ENCODE data around the gene ARHGAP33.

The ARHGAP33 gene

DNA sequence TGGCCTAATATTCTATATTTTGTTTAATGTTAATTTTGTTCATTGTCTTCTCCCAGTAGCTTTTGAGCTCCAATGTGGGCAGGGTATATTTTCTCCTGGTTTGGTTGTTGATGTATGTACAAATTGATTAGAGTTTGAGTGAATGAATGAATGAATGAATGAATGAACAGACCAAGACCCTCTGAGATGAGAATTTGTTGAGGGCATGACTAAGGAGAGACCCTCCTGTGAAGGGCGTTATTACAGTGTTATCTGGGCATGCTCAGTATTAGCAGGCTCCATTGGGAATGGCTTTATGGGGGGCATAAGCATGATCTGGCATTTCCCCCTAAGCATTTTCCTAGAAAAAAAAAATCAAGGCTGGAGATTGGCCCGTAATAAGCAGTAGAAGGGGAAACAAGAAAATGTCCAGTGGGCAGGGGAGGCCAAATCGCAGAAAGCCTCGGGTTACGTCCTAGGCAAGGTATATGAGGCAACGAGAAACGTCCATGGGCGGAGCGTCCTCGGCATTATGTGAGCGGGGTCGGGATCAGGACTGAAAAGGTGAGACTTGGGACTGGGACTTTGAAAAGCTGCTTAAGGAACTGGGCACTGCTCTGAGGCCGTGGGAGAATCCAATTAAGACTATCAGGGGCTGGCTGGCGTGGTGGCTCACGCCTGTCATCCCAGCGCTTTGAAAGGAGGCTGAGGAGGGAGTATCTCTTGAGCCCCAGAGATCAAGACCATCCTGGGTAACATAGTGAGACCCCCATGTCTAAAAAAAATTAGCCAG lies 904 bp upstream of the ARHGAP33 start:
- Mint-ChIP-seq H3K4me1 (peaks cover 31% of the 10 kb centered on the region), H3K4me3 (peak overlapping the region; percentile 81), H3K27me3 (no peaks in the 10 kb centered on the region), H3K27ac (no peak overlapping the region), H3K36me3 (peaks cover 22% of the 10 kb centered on the region), H3K9me3 (no peaks in the 10 kb centered on the region)
- DNase-seq = no peak
- CTCF ChIA-PET = no interaction called here

GRCh38 chr19:35775046-35775297 lies 392 bp upstream of the ARHGAP33 start:
- Mint-ChIP-seq H3K36me3 (peaks cover 26% of the 10 kb centered on the region), H3K4me3 (peak overlapping the region; percentile 81), H3K9me3 (no peaks in the 10 kb centered on the region), H3K4me1 (peaks cover 31% of the 10 kb centered on the region), H3K27ac (no peak overlapping the region), H3K27me3 (no peaks in the 10 kb centered on the region)
- CTCF ChIA-PET = no interaction called here
- DNase-seq = no peak

- CTCF ChIA-PET = interaction anchor here (0.6 to 1.4 kb wide), 4 partner anchors 11 to 245 kb away, joined by 3 to 5 read pairs (median 4); no protein-coding TSS in a partner anchor
- no peaks in the 10 kb centered on the region for H3K27me3 Mint-ChIP-seq
- peak overlapping the region; percentile 81 for H3K4me3 Mint-ChIP-seq
- H3K4me1 Mint-ChIP-seq = peaks cover 28% of the 10 kb centered on the region
- H3K36me3 Mint-ChIP-seq = peaks cover 28% of the 10 kb centered on the region
- H3K9me3 Mint-ChIP-seq = no peaks in the 10 kb centered on the region
- peak overlapping the region; percentile 64 for H3K27ac Mint-ChIP-seq
- no peak for DNase-seq
These were observed 881 bp downstream of the ARHGAP33 start for GRCh38 chr19:35776102-35776788.

DNA sequence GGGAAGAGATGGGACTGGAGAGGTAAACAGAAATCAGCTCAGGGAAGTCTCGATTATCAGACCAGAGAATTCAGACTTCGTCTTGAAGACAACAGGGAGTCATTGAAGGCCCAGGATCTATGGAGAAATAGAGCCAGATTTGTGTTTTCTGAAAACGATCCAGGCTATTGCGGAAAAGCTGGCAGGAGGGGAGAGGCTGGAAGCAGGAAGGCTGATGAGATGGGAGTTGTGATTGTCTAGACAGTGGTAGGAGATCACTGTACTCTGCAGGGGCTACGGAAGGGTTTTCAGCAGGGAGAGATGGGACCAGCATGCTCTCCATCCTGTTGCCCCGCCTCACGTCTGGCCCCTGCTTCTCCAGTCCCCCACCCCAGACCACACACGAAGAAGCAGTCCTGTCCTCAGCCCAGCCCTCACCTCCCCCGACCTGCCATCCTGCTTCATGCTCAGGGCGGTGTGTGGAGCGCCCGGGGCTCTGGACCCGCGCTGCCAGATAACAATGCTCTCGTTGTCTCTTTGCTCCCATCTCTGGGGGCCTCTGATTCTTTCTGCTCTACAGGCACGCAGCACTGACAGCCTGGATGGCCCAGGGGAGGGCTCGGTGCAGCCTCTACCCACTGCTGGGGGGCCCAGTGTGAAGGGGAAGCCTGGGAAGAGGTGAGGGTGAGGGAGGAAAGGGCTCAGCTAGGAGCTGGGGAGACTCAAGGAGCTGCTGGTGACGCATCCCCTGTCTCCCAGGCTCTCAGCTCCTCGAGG lies 1.9 kb downstream of the ARHGAP33 start:
- CTCF ChIA-PET = interaction anchor here (0.6 to 1.4 kb wide), 3 partner anchors 12 to 244 kb away, joined by 3 to 5 read pairs (median 4); no protein-coding TSS in a partner anchor
- DNase-seq = no peak
- H3K27ac Mint-ChIP-seq = peak overlapping the region; percentile 66

DNA sequence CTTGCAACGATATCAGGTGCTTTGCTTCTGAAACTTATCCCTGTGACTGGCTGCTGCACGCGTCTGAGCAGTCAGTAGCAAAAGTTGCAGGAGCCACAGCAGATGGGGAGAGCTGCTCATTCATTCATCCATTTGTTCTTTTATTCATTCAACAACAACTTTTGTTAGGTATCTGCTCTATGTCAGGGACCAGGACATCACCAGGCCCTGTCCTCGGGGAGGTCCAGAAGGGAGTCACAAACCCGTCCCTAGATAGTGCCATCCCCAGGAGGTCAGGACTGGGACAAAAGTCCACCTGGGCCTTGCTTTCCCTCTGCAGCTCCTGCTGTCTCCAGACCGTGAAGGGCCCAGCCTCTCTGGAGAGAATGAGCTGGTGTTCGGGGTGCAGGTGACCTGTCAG lies 2.6 kb downstream of the ARHGAP33 start:
- no peaks in the 10 kb centered on the region for H3K9me3 Mint-ChIP-seq
- peaks cover 28% of the 10 kb centered on the region for H3K4me1 Mint-ChIP-seq
- no peak for DNase-seq
- no peak overlapping the region for H3K27ac Mint-ChIP-seq
- CTCF ChIA-PET = no interaction called here
- peak overlapping the region; percentile 38 for H3K4me3 Mint-ChIP-seq
- H3K27me3 Mint-ChIP-seq = no peaks in the 10 kb centered on the region
- H3K36me3 Mint-ChIP-seq = peaks cover 38% of the 10 kb centered on the region

More for the DNA sequence above, 1.9 kb downstream of the ARHGAP33 start:
- peak overlapping the region; percentile 81 for H3K4me3 Mint-ChIP-seq
- no peaks in the 10 kb centered on the region for H3K9me3 Mint-ChIP-seq
- H3K4me1 Mint-ChIP-seq = peaks cover 28% of the 10 kb centered on the region
- no peaks in the 10 kb centered on the region for H3K27me3 Mint-ChIP-seq
- peaks cover 33% of the 10 kb centered on the region for H3K36me3 Mint-ChIP-seq

DNA sequence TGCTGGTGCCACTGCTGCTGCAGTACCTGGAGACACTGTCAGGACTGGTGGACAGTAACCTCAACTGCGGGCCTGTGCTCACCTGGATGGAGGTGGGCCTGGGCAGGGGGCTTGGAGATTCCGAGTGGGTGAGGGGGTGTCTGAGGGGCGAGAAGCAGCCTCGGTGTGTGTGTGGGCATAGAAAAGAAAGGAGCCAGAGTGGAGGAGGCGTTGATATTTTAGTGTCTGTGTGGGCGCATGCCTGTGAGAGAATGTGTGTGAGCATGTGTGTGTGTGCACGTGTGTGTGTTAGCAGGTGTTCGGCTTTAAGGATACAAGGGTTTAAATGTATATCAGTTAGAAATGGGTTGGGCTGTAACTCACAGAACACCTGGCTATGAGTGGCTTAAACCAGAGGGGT lies 3.7 kb downstream of the ARHGAP33 start:
- Mint-ChIP-seq H3K27me3 (no peaks in the 10 kb centered on the region), H3K27ac (no peak overlapping the region), H3K9me3 (no peaks in the 10 kb centered on the region), H3K4me3 (no peak overlapping the region), H3K4me1 (peaks cover 28% of the 10 kb centered on the region), H3K36me3 (peaks cover 44% of the 10 kb centered on the region)
- DNase-seq = no peak
- CTCF ChIA-PET = no interaction called here

DNA sequence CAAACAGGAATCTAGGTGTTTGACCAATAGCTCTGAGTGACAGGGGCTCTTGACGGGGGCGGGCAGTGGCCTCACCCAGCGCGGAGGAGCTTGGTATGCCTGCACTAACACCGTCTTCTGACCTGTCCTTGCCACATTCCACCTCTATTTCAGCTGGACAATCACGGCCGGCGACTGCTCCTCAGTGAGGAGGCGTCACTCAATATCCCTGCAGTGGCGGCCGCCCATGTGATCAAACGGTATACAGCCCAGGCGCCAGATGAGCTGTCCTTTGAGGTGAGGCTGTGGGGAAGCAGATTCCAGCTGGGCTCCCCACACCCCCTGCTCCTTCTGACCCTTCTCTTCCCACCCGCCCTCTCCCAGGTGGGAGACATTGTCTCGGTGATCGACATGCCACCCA lies 4.7 kb downstream of the ARHGAP33 start:
- peaks cover 20% of the 10 kb centered on the region for H3K4me1 Mint-ChIP-seq
- H3K9me3 Mint-ChIP-seq = no peaks in the 10 kb centered on the region
- CTCF ChIA-PET = no interaction called here
- DNase-seq = no peak
- H3K27me3 Mint-ChIP-seq = no peaks in the 10 kb centered on the region
- peaks cover 44% of the 10 kb centered on the region for H3K36me3 Mint-ChIP-seq
- H3K27ac Mint-ChIP-seq = no peak overlapping the region
- no peak overlapping the region for H3K4me3 Mint-ChIP-seq

DNA sequence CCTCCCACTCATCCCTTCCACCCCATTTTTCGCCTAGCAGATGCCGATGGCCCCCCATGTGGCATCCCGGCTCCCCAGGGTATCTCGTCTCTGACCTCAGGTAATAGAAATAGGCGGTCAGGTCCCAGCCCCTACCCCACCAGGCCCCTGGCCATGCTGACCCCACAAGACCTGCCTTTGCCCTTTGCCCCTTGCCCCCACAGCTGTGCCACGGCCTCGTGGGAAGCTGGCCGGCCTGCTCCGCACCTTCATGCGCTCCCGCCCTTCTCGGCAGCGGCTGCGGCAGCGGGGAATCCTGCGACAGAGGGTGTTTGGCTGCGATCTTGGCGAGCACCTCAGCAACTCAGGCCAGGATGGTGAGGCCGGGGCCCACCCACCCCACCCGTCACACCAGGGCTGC lies 5.4 kb downstream of the ARHGAP33 start:
- H3K4me3 Mint-ChIP-seq = no peak overlapping the region
- no peaks in the 10 kb centered on the region for H3K9me3 Mint-ChIP-seq
- no peaks in the 10 kb centered on the region for H3K27me3 Mint-ChIP-seq
- H3K36me3 Mint-ChIP-seq = peaks cover 46% of the 10 kb centered on the region
- CTCF ChIA-PET = no interaction called here
- DNase-seq = no peak
- H3K4me1 Mint-ChIP-seq = peaks cover 18% of the 10 kb centered on the region
- H3K27ac Mint-ChIP-seq = no peak overlapping the region

DNA sequence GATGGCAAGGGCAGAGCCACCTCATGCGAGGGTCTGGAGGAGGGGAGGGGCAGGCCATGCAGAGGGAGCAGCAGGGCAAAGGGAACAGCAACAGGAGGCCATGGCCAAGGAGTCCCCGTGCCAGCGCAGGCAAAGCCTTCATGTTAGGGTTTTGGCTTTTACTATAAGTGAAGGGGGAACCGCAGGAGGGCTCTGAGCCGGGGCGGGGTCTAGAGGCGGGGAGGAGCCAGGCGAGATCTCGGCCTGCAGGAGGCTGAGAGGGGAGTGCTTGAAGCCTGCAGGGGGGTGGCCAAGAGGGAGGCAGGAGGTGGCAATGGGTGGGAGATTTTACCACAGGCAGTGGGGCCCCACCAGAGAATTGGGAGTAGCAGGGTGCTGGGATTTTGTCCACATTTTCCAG lies 6.3 kb downstream of the ARHGAP33 start:
- H3K4me1 Mint-ChIP-seq = peaks cover 12% of the 10 kb centered on the region
- peaks cover 50% of the 10 kb centered on the region for H3K36me3 Mint-ChIP-seq
- DNase-seq = no peak
- CTCF ChIA-PET = no interaction called here
- no peaks in the 10 kb centered on the region for H3K9me3 Mint-ChIP-seq
- H3K27ac Mint-ChIP-seq = no peak overlapping the region
- H3K4me3 Mint-ChIP-seq = no peak overlapping the region
- no peaks in the 10 kb centered on the region for H3K27me3 Mint-ChIP-seq

- Mint-ChIP-seq H3K27ac (no peak overlapping the region), H3K27me3 (no peaks in the 10 kb centered on the region), H3K4me3 (no peak overlapping the region), H3K9me3 (no peaks in the 10 kb centered on the region), H3K4me1 (peaks cover 3% of the 10 kb centered on the region), H3K36me3 (peaks cover 42% of the 10 kb centered on the region)
- no peak for DNase-seq
- CTCF ChIA-PET = no interaction called here
These were observed 7.2 kb downstream of the ARHGAP33 start for GRCh38 chr19:35782589-35782988.

- DNase-seq = no peak
- CTCF ChIA-PET = no interaction called here
- H3K27ac Mint-ChIP-seq = no peak overlapping the region
- no peaks in the 10 kb centered on the region for H3K4me1 Mint-ChIP-seq
- H3K4me3 Mint-ChIP-seq = no peak overlapping the region
- no peaks in the 10 kb centered on the region for H3K9me3 Mint-ChIP-seq
- H3K27me3 Mint-ChIP-seq = no peaks in the 10 kb centered on the region
- H3K36me3 Mint-ChIP-seq = peaks cover 34% of the 10 kb centered on the region
These were observed 8.4 kb downstream of the ARHGAP33 start for GRCh38 chr19:35783469-35784434.

DNA sequence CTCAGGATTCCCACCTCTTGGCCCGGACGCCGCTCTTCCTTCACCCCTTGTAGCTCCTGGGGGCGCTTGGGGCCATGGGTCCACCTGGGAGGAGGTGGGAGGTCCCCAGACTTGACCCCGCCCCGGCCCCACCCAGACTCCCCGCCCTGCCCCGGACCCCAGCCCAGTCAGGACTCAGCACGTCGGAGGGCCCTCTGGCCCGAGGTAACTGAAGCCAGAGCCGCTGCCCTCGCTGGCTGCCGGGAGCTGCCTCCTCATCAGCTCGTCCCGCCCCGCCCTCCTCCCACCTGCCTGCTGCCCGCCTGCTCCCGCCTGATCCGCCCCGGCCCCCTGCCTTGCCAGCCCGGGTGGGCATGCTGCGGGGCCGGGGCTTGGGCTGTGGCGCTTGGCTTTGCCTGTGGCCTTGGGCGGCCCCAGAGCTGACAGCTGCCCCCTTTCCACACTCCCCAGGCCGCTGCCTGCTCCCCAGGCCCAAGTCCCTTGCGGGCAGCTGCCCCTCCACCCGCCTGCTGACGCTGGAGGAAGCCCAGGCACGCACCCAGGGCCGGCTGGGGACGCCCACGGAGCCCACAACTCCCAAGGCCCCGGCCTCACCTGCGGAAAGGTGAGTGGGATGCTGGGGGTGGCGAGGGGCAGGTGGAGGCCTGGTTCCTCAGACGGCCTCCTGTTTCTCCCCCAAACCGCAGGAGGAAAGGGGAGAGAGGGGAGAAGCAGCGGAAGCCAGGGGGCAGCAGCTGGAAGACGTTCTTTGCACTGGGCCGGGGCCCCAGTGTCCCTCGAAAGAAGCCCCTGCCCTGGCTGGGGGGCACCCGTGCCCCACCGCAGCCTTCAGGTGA lies 9.4 kb downstream of the ARHGAP33 start:
- H3K27ac Mint-ChIP-seq = no peak overlapping the region
- no peaks in the 10 kb centered on the region for H3K4me1 Mint-ChIP-seq
- CTCF ChIA-PET = no interaction called here
- no peak for DNase-seq
- no peak overlapping the region for H3K4me3 Mint-ChIP-seq
- H3K27me3 Mint-ChIP-seq = no peaks in the 10 kb centered on the region
- H3K9me3 Mint-ChIP-seq = no peaks in the 10 kb centered on the region
- H3K36me3 Mint-ChIP-seq = peaks cover 29% of the 10 kb centered on the region

GRCh38 chr19:35785339-35785627 lies 9.9 kb downstream of the ARHGAP33 start:
- Mint-ChIP-seq H3K4me3 (no peak overlapping the region), H3K27me3 (no peaks in the 10 kb centered on the region), H3K4me1 (no peaks in the 10 kb centered on the region), H3K36me3 (peaks cover 25% of the 10 kb centered on the region), H3K27ac (no peak overlapping the region), H3K9me3 (no peaks in the 10 kb centered on the region)
- DNase-seq = no peak
- CTCF ChIA-PET = no interaction called here
